ENCODE measurements around the gene CMTM1.
"Not testable (repeated sequence)": the region's sequence is repeated elsewhere in the genome, so short reads cannot be mapped to it uniquely, and the experiment has no call there.

CMTM1 gene

DNA sequence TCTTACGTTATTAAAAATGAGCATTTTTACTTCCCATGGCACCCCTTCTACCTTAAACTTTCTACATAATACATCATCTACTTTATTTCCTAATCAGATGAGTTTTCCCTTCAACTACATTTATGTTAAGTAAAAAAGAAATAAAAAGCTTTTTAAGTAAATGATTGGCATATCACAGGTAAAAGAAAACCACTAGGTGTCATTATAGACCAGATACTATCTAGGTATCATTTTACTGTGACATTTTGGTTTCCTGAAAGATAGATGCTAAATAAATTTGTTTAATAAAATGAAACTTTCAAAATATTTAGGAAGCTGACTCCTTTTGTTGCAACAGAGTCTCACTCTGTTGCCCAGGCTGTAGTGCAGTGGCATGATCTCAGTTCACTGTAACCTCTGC, 3.8 kb upstream of the CMTM1 start:
- DNase-seq (ENCODE audit: low read depth in 2 of 2) = no peak

DNA sequence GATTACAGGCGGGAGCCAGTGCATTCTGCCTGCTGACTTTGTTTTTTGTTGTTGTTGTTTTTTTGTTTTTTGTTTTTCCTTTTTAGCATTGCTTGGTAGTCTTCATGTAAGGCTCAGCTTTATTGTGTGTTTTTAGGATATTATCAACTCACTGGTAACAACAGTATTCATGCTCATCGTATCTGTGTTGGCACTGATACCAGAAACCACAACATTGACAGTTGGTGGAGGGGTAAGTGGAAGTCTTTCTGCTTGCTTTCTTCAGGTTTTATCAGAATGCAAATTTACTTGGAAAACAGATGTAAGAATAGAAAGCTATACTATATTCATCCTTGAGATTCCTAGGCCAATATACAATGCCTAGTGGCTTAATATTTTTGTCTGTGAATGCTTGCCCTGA, 3.3 kb upstream of the CMTM1 start:
- DNase-seq (ENCODE audit: low read depth in 2 of 2) = no peak

DNA sequence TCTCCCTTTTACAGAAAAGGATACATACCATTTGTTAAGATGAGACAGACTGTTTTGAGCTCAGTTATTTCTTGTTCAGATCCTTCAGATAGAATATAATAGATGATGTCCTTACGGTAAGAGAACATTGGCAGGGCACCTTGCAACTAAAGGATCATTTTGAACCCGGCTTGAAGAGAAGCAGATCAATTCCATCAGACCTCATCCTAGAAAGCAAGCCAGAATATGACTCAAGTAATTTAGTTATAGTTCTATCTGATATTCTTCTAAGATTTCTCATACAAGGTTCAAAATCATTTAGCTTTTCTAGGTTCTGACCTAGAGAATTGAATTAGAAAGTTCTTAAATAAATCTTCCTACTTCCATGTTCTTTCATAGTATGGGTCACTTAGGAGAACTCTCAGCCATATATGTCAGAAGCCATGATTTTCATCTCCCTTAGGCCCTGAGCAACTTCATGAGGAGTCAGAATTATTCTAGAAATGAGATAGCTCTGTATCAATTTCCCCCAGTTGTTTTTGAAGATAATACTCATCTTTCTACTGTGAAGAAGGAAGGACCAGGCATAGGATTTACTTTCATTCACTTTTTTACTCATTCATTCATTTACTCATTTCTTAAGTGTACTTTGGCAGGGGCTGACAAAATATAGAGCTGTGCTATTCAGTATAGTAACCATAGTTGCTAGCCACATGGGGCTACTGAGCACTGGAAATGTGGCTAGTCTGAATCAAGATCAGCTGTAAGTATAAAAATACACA, 2.5 kb upstream of the CMTM1 start:
- no peak for DNase-seq (ENCODE audit: low read depth in 2 of 2)

- not testable (repeated sequence) for DNase-seq (ENCODE audit: low read depth in 2 of 2)
Observed at GRCh38 chr16:66567270-66567669, 1.0 kb downstream of the CMTM1 start.

DNA sequence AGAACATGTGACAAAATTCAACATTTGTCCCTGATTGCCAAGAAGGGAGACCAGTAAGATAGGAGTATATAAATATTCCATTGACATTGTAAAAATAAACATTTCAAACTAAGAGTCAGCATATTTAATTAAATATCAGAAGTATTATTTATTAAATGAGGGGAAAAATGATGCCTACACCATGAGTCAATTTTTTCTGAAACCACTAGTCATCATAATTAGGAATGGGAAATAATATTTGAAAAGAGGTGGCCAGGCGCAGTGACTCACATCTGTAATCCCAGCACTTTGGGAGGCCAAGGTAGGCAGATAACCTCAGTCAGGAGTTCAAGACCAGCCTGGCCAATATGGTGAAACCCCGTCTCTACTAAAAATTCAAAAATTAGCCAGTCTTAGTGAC, 2.1 kb downstream of the CMTM1 start:
- DNase-seq (ENCODE audit: low read depth in 2 of 2) = no peak

- DNase-seq (ENCODE audit: low read depth in 2 of 2) = no peak
Observed at GRCh38 chr16:66569131-66569530, 2.9 kb downstream of the CMTM1 start.

DNA sequence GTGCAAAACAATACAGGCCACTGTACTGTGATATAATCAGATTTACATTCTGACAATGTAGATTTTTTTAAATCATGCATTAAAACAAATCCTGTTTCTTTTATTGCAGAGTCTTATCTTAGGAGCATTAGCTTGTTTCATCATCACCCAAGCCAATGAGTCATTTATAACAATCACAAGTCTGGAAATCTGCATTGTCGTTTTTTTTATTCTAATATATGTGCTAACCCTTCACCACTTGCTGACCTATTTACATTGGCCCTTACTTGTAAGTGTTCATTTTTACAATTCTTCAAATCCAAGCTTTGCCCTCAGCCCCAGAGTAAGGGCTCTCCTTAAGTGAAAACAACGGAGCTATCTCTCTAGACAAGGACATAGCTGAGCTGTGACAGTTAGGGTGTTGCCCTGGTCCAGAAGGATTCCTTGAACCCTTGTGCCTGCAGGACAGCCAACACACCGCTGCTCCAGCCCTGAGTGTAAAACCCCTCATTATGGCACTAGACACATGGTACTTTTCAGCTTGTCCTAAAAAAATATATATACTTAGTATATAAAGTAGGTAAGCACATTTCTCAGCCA, 3.7 kb downstream of the CMTM1 start:
- DNase-seq (ENCODE audit: low read depth in 2 of 2) = no peak

DNA sequence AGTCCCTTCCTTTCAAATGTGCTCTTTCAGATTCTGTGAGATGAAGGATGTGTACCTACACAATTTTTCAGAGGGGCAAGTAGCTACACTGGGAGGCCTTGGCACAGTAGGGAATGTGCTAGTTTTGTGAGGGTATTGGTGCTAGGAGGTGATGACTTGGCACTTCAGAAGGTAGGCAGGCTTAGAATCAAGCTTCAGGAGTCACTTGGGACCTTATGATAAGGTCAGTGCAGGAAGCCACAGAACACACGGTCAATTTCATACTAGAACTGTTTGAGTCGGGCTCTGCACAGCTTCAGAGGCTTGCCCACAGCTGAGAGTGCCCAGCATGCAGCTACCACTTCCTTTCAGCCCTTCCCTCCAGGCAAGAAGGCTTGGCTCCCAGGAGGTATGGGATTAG, 6.1 kb downstream of the CMTM1 start:
- no peak for DNase-seq (ENCODE audit: low read depth in 2 of 2)

GRCh38 chr16:66574081-66574480, 7.8 kb downstream of the CMTM1 start:
- no peak for DNase-seq (ENCODE audit: low read depth in 2 of 2)

GRCh38 chr16:66574531-66574930, 8.3 kb downstream of the CMTM1 start:
- DNase-seq (ENCODE audit: low read depth in 2 of 2) = no peak

DNA sequence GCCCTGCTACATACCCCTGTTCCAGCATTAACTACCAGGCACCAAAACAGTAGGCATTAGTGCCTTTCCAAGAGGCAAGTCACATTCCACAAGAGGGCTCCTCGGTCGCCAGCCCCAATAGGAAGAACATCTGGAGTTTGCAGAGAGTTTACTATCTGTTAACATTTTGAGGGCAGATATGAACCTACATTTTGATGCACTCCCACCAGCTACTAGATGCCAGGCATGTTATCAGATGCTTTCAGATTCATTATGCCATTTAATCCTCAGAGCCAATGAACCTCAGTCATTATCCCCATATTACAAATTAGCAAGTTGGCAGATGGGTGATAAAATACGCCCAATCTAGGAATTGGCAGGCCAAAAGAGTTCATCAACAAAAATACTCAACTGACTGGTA, 8.8 kb downstream of the CMTM1 start:
- DNase-seq (ENCODE audit: low read depth in 2 of 2) = no peak

DNA sequence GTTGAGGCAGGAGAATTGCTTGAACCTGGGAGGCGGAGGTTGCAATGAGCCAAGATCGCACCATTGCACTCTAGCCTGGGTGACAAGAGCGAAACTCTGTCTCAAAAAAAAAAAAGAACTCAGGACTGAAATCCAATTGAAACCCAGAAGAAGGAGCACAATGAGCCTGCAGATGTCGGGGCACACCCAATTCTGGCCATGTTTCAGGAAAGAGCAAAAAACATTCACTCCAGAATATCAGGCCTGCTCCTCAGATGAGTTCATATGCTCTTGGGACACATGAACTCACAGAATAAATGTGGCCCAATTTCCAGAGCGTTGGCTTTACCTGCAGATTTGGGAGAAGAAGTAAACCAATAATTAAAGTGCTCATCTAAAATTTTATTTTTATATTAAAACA, 10.1 kb downstream of the CMTM1 start:
- DNase-seq (ENCODE audit: low read depth in 2 of 2) = no peak

DNA sequence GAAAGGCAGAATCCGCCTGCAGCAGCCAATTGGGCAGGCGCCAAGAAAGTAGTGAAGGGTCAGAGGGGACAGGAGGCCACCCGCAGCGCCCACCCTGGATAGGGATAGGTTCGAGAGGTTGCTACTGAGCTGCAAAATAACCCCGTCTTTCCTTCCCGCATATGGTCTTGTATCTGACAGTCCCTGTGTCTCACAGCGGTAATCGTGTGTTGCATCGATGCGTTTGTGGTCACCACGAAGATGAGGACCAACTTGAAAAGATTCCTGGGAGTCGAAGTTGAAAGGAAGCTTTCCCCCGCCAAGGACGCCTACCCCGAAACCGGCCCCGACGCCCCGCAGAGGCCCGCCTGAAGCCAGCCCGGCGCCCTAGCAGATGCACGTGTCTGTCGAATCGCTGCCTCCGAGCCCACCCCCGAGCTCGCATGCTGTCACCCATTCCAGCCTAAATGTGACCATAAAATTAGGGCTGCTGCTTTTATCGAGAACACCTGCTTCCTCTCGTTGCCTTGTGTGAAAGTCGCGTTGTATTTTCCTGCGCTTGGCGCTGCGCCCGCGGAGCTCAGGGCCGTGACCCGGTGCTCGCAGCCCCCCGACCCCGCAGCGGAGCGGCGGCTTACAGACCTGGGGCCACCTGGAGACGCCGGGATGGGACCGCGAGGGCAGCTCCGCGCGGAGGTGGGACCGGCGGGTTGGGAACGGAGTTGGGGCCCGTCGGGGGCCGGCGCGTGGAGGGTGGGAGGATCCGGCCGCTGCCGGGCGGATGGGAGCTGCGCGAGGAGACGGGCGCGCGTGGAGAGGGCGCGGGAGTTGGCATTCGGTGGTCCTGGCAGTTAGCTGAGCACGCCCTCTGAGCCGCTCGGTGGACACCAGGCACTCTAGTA, 12.7 kb downstream of the CMTM1 start, which contains the start of gene CMTM2:
CMTM2 (plus strand) TSS at position 813 of the 881 bp plus-strand sequence. CDS start 145 bp downstream, outside the sequence.
- no peak for DNase-seq (ENCODE audit: low read depth in 2 of 2)

- no peak for DNase-seq (ENCODE audit: low read depth in 2 of 2)
Observed at GRCh38 chr16:66580605-66581209, 14.5 kb downstream of the CMTM1 start.

- DNase-seq (ENCODE audit: low read depth in 2 of 2) = no peak
Observed at GRCh38 chr16:66581246-66581952, 15.2 kb downstream of the CMTM1 start.

GRCh38 chr16:66585481-66586239, 19.4 kb downstream of the CMTM1 start:
- DNase-seq (ENCODE audit: low read depth in 2 of 2) = no peak

- DNase-seq (ENCODE audit: low read depth in 2 of 2) = no peak
Observed at GRCh38 chr16:66587881-66588600, 21.8 kb downstream of the CMTM1 start.

GRCh38 chr16:66588981-66589713, 22.9 kb downstream of the CMTM1 start:
- peak; percentile 52 to 53 for DNase-seq (ENCODE audit: low read depth in 2 of 2)

DNA sequence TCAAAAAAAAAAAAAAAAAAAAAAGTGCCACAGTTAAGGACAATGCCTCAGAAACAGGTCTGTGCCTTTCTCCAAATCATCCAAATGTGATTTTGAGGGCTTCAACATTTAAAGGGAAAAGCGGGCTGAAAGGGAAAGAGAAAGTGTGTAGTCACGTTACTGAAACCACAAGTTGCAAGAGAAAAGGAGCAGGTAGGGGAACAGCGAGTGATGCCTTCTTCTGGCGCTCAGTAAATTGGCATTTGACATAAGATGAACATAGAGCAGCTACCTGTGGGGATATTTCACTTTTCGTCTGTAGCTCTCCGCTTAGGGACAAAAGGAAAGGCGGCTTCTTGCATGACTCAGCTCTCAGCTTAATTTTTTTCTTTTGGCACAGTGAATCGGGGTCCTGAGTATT, 24.1 kb downstream of the CMTM1 start:
- DNase-seq (ENCODE audit: low read depth in 2 of 2) = no peak
